NB4 (cell line): ENCODE measurements around the gene TUBB3.

Experiments used
- MYC ChIP-seq: IDR thresholded peaks from 2 replicates; pipeline ENCODE4 v1.6.1; 2011; ENCODE audit warnings: low read depth, low read length
- POLR2A ChIP-seq: IDR thresholded peaks from 2 replicates; pipeline ENCODE4 v1.6.1; 2011; ENCODE audit warnings: mild to moderate bottlenecking; ENCODE audit not compliant: insufficient read length; ENCODE audit errors: extremely low read depth
- TF ChIP-seq, protein P1 (sequence below): IDR thresholded peaks from one replicate; pipeline ENCODE4 v1.5.1; 2012; ENCODE audit warnings: low read depth, low read length
- TF ChIP-seq, protein P2 (sequence below): IDR thresholded peaks from 2 replicates; pipeline ENCODE4 v1.6.1; 2011; ENCODE audit warnings: low read depth, low read length

DNA sequence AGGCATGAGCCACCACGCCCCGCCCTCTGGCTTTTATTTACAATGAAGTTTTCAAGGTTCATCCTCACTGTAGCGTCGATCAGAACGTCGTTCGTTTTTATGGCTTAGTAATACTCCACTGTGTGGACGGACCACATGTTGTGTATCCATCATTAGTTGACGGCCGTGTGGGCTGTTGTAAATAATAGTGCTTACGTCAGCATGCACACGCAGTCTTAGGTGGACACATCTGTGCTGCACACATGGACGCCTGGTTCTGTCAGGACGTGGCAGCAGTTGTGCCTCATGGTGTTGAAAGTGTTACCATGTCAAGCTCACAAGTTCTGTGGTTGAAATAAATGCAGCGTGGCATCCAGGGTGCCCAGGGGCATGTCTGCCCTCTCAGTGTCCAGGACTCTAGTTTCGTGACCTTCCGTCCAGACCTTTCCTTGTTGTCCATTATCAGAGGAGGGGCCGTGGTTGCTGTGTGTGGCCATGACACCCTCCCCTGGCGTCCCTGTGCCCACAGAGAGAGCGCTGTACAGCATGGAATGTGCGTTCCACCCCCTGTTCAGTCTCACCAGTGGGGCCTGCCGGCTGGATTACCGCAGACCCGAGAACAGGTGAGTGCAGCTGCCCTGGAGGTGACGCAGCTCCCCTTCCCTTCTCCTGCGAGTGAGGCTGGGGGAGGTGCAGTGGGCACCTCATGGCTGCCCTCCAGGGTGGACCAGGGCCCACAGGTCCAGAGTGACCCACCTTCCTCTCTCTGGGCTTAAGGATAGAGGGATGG is 27.5 kb upstream of the TUBB3 start:
- TF ChIP-seq POLR2A: no peak
- TF ChIP-seq, protein P1, sequence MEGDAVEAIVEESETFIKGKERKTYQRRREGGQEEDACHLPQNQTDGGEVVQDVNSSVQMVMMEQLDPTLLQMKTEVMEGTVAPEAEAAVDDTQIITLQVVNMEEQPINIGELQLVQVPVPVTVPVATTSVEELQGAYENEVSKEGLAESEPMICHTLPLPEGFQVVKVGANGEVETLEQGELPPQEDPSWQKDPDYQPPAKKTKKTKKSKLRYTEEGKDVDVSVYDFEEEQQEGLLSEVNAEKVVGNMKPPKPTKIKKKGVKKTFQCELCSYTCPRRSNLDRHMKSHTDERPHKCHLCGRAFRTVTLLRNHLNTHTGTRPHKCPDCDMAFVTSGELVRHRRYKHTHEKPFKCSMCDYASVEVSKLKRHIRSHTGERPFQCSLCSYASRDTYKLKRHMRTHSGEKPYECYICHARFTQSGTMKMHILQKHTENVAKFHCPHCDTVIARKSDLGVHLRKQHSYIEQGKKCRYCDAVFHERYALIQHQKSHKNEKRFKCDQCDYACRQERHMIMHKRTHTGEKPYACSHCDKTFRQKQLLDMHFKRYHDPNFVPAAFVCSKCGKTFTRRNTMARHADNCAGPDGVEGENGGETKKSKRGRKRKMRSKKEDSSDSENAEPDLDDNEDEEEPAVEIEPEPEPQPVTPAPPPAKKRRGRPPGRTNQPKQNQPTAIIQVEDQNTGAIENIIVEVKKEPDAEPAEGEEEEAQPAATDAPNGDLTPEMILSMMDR: no peak
- TF ChIP-seq MYC: no peak
- TF ChIP-seq, protein P2, sequence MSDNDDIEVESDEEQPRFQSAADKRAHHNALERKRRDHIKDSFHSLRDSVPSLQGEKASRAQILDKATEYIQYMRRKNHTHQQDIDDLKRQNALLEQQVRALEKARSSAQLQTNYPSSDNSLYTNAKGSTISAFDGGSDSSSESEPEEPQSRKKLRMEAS: no peak
